ENCODE measurements around the gene MACIR.

- TF ChIP-seq CTCF (IDR thresholded peaks at IDR 0.05 in 2 of 3, conservative IDR thresholded peaks at IDR 0.05 in 1 of 3; ENCODE audit: insufficient read depth in 2 of 3, low read depth in 1 of 3, low read length in 3 of 3) (no peak), CHAMP1 (IDR thresholded peaks at IDR 0.05) (no peak), RAD21 (CRISPR knock-in tag; conservative IDR thresholded peaks at IDR 0.05 in 1 of 2, IDR thresholded peaks at IDR 0.05 in 1 of 2) (no peak), MAFK (IDR thresholded peaks at IDR 0.05; ENCODE audit: low read length) (no peak), MLX (CRISPR knock-in tag; conservative IDR thresholded peaks at IDR 0.05) (no peak), ZNF143 (CRISPR knock-in tag; IDR thresholded peaks at IDR 0.05) (no peak), GTF2F1 (IDR thresholded peaks at IDR 0.05; ENCODE audit: low read depth, low read length) (no peak), ELF1 (tag; IDR thresholded peaks at IDR 0.05) (no peak), NFIC (IDR thresholded peaks at IDR 0.05) (no peak), FOXP1 (CRISPR knock-in tag; IDR thresholded peaks at IDR 0.05) (no peak), SREBF2 (CRISPR knock-in tag; IDR thresholded peaks at IDR 0.05) (no peak), SNIP1 (IDR thresholded peaks at IDR 0.05; ENCODE audit: low read depth) (no peak)
Measured at GRCh38 chr5:103216137-103216536, 42.4 kb upstream of the MACIR start.
